IPS-15b (cell line): ENCODE data around the gene ZNF135.
A peak's percentile ranks its signal among the peaks of the same experiment; 100 is the strongest.

ENCODE experiments used
- H3K27me3 ChIP-seq: one replicate; pipeline ENCODE4 v1.6.1; 2013; ENCODE audit warnings: low read length; ENCODE audit not compliant: control insufficient read depth, insufficient read depth
- H3K36me3 ChIP-seq: one replicate; pipeline ENCODE4 v1.6.1; 2013; ENCODE audit warnings: low read length; ENCODE audit not compliant: control insufficient read depth, insufficient read depth
- H3K4me1 ChIP-seq: one replicate; pipeline ENCODE4 v1.6.1; 2013; ENCODE audit warnings: mild to moderate bottlenecking, low read length; ENCODE audit not compliant: control insufficient read depth, insufficient read depth
- H3K4me3 ChIP-seq: one replicate; pipeline ENCODE4 v1.5.1; 2013; ENCODE audit warnings: low read depth, low read length
- H3K9ac ChIP-seq: one replicate; pipeline ENCODE4 v1.6.1; 2013; ENCODE audit warnings: low read depth, mild to moderate bottlenecking, low read length
- H3K9me3 ChIP-seq: one replicate; pipeline ENCODE4 v1.6.1; 2013; ENCODE audit warnings: mild to moderate bottlenecking, low read length; ENCODE audit not compliant: control insufficient read depth, insufficient read depth

The ZNF135 gene

GRCh38 chr19:58097781-58098681 is 38.9 kb downstream of the ZNF135 start, which contains the start of gene ZSCAN18:
TSS of gene ZSCAN18 (minus strand) at chr19:58098231. CDS start at chr19:58090267, 7,964 bp downstream.
- Histone ChIP-seq H3K36me3 (peaks cover 3% of the 10 kb centered on the region), H3K9ac (peak within 1 kb of the TSS; percentile 65), H3K27me3 (no peaks in the 10 kb centered on the region), H3K9me3 (no peaks in the 10 kb centered on the region), H3K4me3 (peak within 1 kb of the TSS; percentile 94), H3K4me1 (peaks cover 3% of the 10 kb centered on the region)

- Histone ChIP-seq H3K9me3 (no peaks in the 10 kb centered on the region), H3K36me3 (peaks cover 3% of the 10 kb centered on the region), H3K4me3 (peak overlapping the region; percentile 58), H3K27me3 (no peaks in the 10 kb centered on the region), H3K4me1 (peaks cover 3% of the 10 kb centered on the region), H3K9ac (no peak overlapping the region)
Measured at GRCh38 chr19:58098682-58098998, 39.6 kb downstream of the ZNF135 start.

GRCh38 chr19:58107778-58108545 is 48.9 kb downstream of the ZNF135 start:
- no peaks in the 10 kb centered on the region for H3K36me3 ChIP-seq
- H3K4me3 ChIP-seq: no peak overlapping the region
- H3K9ac ChIP-seq: no peak overlapping the region
- H3K27me3 ChIP-seq: no peaks in the 10 kb centered on the region
- peaks cover 35% of the 10 kb centered on the region for H3K9me3 ChIP-seq
- no peaks in the 10 kb centered on the region for H3K4me1 ChIP-seq

GRCh38 chr19:58108546-58108817 is 49.4 kb downstream of the ZNF135 start:
- Histone ChIP-seq H3K9ac (no peak overlapping the region), H3K4me3 (no peak overlapping the region), H3K9me3 (peaks cover 35% of the 10 kb centered on the region), H3K27me3 (no peaks in the 10 kb centered on the region), H3K4me1 (no peaks in the 10 kb centered on the region), H3K36me3 (no peaks in the 10 kb centered on the region)

DNA sequence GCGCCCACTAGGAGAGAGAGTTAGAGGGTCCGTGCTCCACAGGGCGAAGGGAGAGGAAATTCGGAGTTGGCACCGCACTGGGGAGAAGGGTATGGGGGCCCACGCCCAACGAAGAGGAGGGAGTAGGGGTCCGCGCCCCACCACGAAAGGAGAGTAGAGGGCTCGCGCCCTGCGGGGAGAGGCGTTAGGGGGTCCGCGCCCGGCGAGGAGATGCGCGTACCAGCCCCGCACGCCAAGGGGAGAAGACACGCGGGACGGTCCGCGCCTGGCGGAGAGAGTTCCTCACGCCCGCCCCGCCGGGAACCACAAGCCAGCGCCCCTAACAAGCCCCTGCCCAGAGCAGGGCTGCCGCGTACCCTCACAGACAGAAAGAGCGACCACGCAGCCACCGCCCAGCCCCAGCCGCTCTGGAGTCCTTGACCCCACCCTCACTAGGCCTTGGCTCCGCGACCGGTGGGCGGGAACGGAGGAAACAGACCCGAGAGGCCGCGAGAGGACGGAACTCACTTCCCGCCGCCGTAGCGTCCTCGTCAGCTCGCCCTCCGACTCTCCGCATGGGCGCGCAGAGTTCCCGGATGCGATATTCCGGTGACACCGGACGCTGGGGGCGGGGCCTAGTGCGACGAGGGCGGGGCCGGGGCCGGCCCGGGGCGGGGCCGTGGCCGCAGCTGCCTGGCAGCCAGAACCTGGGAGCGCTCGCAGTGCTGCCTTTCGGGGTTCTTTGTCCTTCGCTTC is 58.9 kb downstream of the ZNF135 start:
- peaks cover 26% of the 10 kb centered on the region for H3K9me3 ChIP-seq
- H3K9ac ChIP-seq: no peak overlapping the region
- H3K36me3 ChIP-seq: no peaks in the 10 kb centered on the region
- no peaks in the 10 kb centered on the region for H3K4me1 ChIP-seq
- H3K27me3 ChIP-seq: no peaks in the 10 kb centered on the region
- no peak overlapping the region for H3K4me3 ChIP-seq

GRCh38 chr19:58118979-58119733 is 60.1 kb downstream of the ZNF135 start:
- Histone ChIP-seq H3K4me1 (no peaks in the 10 kb centered on the region), H3K9ac (no peak overlapping the region), H3K27me3 (no peaks in the 10 kb centered on the region), H3K4me3 (no peak overlapping the region), H3K9me3 (peaks cover 27% of the 10 kb centered on the region), H3K36me3 (no peaks in the 10 kb centered on the region)
